ENCODE data around the gene AGBL4. TPM values are rescaled to one million over a fixed set of nuclear protein-coding genes. Genes with fewer than 3 reads are reported as not detected.

The AGBL4 gene
- total and polyA plus RNA-seq, 2 of the 13 experiments (the other 11 are each of a cell fraction or from before 2014, with no cell fraction given), result not detected

- intact Hi-C loops (cut with micrococcal nuclease; ENCODE audit: unreplicated experiment) (no loop called here), in situ Hi-C loops (cut with HindIII; ENCODE audit: extremely low pct_ligation_motif_present, low pct_unique_long_range_greater_than_20kb) (no loop called here)
- ATAC-seq (no peak), FAIRE-seq (no peak), DNase-seq (ENCODE audit: low spot score) (no peak)
- no peak overlapping the region for H3K4me3 ChIP-seq (replicated peaks in 1 of 3; ENCODE audit: insufficient read depth in 1 of 3, low read depth in 2 of 3, low read length in 3 of 3)
- H3K27me3 ChIP-seq (ENCODE audit: control insufficient read depth in 1 of 2, insufficient read depth in 2 of 2, low read length in 2 of 2), result no peaks in the 10 kb centered on the region
- ChIA-PET POLR2A (no interaction called here), CTCF (ENCODE audit: low intra/inter-chr PET ratio, low total read pairs) (no interaction called here)
- no peak overlapping the region for H2AFZ ChIP-seq (ENCODE audit: low read length)
- no peaks in the 10 kb centered on the region for H4K20me1 ChIP-seq (ENCODE audit: insufficient read depth, low read length)
- 62% methylated on average over 5 of the region's 5 CpGs for WGBS (ENCODE audit: low lambda C conversion rate)
- TF ChIP-seq NFE2L1 (CRISPR knock-in tag; IDR thresholded peaks at IDR 0.05; ENCODE audit: borderline replicate concordance) (no peak), MAFF (IDR thresholded peaks at IDR 0.05; ENCODE audit: low read depth, low read length) (no peak), ZNF552 (CRISPR knock-in tag; IDR thresholded peaks at IDR 0.05; ENCODE audit: borderline replicate concordance) (no peak), CBX1 (IDR thresholded peaks at IDR 0.05; ENCODE audit: low read depth) (no peak), ZNF256 (CRISPR knock-in tag; conservative IDR thresholded peaks at IDR 0.05) (no peak), ERF (CRISPR knock-in tag; IDR thresholded peaks at IDR 0.05) (no peak), ETV5 (CRISPR knock-in tag; IDR thresholded peaks at IDR 0.05; ENCODE audit: borderline replicate concordance) (no peak), SMARCC2 (IDR thresholded peaks at IDR 0.05) (no peak), SMYD3 (CRISPR knock-in tag; IDR thresholded peaks at IDR 0.05) (no peak), SOX5 (CRISPR knock-in tag; IDR thresholded peaks at IDR 0.05; ENCODE audit: borderline replicate concordance) (no peak), ZFY (CRISPR knock-in tag; IDR thresholded peaks at IDR 0.05) (no peak)
- H3K9me3 ChIP-seq (ENCODE audit: low read length), result no peaks in the 10 kb centered on the region
- no peaks in the 10 kb centered on the region for H3K79me2 ChIP-seq (ENCODE audit: insufficient read depth, low read length)
- no peak overlapping the region for H3K4me2 ChIP-seq (ENCODE audit: low read depth, low read length)
- H3K36me3 ChIP-seq (replicated peaks in 1 of 2; ENCODE audit: control insufficient read depth in 1 of 2, insufficient read depth in 2 of 2, low read length in 2 of 2), result no peaks in the 10 kb centered on the region
- H3K9ac ChIP-seq (ENCODE audit: insufficient read depth, low read depth, low read length), result no peak overlapping the region
- no TSS peak for BruUV-seq (replicated peaks)
- no peak overlapping the region for H3K27ac ChIP-seq (ENCODE audit: extremely low read length, insufficient read depth, low read length)
- H3K4me1 ChIP-seq (ENCODE audit: insufficient read depth, low read length), result no peaks in the 10 kb centered on the region
Measured at GRCh38 chr1:48725341-48726046, 1298.3 kb downstream of the AGBL4 start.

- CTCF ChIA-PET (ENCODE audit: low intra/inter-chr PET ratio, low total read pairs), result no interaction called here
Measured at GRCh38 chr1:48720929-48721328, 1302.8 kb downstream of the AGBL4 start.

More at GRCh38 chr1:48720929-48721328, 1302.8 kb downstream of the AGBL4 start:
- no peak for DNase-seq (ENCODE audit: low spot score)
- no TSS peak for BruUV-seq (replicated peaks)
- Histone ChIP-seq H3K4me2 (ENCODE audit: low read depth, low read length) (no peak overlapping the region), H3K4me1 (ENCODE audit: insufficient read depth, low read length) (no peaks in the 10 kb centered on the region), H3K36me3 (replicated peaks in 1 of 2; ENCODE audit: control insufficient read depth in 1 of 2, insufficient read depth in 2 of 2, low read length in 2 of 2) (no peaks in the 10 kb centered on the region), H4K20me1 (ENCODE audit: insufficient read depth, low read length) (no peaks in the 10 kb centered on the region), H3K4me3 (replicated peaks in 1 of 3; ENCODE audit: insufficient read depth in 1 of 3, low read depth in 2 of 3, low read length in 3 of 3) (no peak overlapping the region), H3K79me2 (ENCODE audit: insufficient read depth, low read length) (no peaks in the 10 kb centered on the region), H3K9ac (ENCODE audit: insufficient read depth, low read depth, low read length) (no peak overlapping the region), H3K27ac (ENCODE audit: extremely low read length, insufficient read depth, low read length) (no peak overlapping the region), H2AFZ (ENCODE audit: low read length) (no peak overlapping the region), H3K9me3 (ENCODE audit: low read length) (no peaks in the 10 kb centered on the region), H3K27me3 (ENCODE audit: control insufficient read depth in 1 of 2, insufficient read depth in 2 of 2, low read length in 2 of 2) (no peaks in the 10 kb centered on the region)
- intact Hi-C loops (cut with micrococcal nuclease; ENCODE audit: unreplicated experiment), result no loop called here
- TF ChIP-seq NR3C1 (CRISPR knock-in tag; IDR thresholded peaks at IDR 0.05) (no peak), JUND (CRISPR knock-in tag; IDR thresholded peaks at IDR 0.05) (no peak), SIX1 (CRISPR knock-in tag; IDR thresholded peaks at IDR 0.05; ENCODE audit: borderline replicate concordance) (no peak), ZNF367 (CRISPR knock-in tag; IDR thresholded peaks at IDR 0.05; ENCODE audit: borderline replicate concordance) (no peak)
- in situ Hi-C loops (cut with HindIII; ENCODE audit: extremely low pct_ligation_motif_present, low pct_unique_long_range_greater_than_20kb), result no loop called here
- FAIRE-seq, result no peak
- POLR2A ChIA-PET, result no interaction called here
- ATAC-seq, result no peak
